ENCODE measurements around the gene TICRR. TPM values are rescaled to one million over a fixed set of nuclear protein-coding genes. Genes with fewer than 3 reads are reported as not detected.

TICRR gene
- total RNA-seq, 1 experiment from 2014 or later: 20.5 TPM

DNA sequence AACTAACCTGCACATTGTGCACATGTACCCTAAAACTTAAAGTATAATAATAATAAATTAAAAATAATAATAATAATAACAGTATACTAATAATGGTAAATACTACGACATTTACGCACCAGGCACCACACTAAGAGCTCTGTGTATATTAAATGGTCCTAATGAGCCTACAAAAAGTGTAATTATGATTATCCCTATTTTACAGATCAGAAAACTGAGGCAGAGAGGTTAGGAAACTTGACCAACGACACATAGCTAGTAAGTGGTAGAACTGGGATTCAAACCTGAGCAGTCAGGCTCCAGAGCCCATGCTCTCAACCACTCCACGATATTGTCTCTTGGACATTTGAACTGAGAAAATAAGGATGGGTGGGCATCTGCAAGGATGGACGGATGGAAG is 65.0 kb downstream of the TICRR start:
- ATAC-seq (no peak), DNase-seq (ENCODE audit: low read depth, low spot score) (no peak)
- Histone ChIP-seq H3K36me3 (ENCODE audit: control insufficient read depth, insufficient read depth, low read length) (no peaks in the 10 kb centered on the region; the same call in 1 of the 2 replicates), H3K9me3 (ENCODE audit: control insufficient read depth, insufficient read depth, low read depth, low read length) (no peaks in the 10 kb centered on the region), H3K27ac (ENCODE audit: low read length) (no peak overlapping the region), H3K4me1 (ENCODE audit: control insufficient read depth, insufficient read depth, low read length) (no peaks in the 10 kb centered on the region), H3K27me3 (ENCODE audit: control insufficient read depth, insufficient read depth, low read length) (no peaks in the 10 kb centered on the region), H3K4me3 (ENCODE audit: low read depth in 2 of 2, low read length in 2 of 2) (no peak overlapping the region)
- in situ Hi-C loops (cut with HindIII; ENCODE audit: low pct_unique_long_range_greater_than_20kb, low sequenced_read_pairs): no loop called here
- BruUV-seq (replicated peaks): no TSS peak
- intact Hi-C loops (cut with micrococcal nuclease; ENCODE audit: unreplicated experiment): no loop called here
- ChIA-PET POLR2A (no interaction called here), CTCF (no interaction called here)
- TF ChIP-seq, protein P1, sequence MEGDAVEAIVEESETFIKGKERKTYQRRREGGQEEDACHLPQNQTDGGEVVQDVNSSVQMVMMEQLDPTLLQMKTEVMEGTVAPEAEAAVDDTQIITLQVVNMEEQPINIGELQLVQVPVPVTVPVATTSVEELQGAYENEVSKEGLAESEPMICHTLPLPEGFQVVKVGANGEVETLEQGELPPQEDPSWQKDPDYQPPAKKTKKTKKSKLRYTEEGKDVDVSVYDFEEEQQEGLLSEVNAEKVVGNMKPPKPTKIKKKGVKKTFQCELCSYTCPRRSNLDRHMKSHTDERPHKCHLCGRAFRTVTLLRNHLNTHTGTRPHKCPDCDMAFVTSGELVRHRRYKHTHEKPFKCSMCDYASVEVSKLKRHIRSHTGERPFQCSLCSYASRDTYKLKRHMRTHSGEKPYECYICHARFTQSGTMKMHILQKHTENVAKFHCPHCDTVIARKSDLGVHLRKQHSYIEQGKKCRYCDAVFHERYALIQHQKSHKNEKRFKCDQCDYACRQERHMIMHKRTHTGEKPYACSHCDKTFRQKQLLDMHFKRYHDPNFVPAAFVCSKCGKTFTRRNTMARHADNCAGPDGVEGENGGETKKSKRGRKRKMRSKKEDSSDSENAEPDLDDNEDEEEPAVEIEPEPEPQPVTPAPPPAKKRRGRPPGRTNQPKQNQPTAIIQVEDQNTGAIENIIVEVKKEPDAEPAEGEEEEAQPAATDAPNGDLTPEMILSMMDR (IDR thresholded peaks at IDR 0.05): no peak
- TF ChIP-seq SIN3A (IDR thresholded peaks at IDR 0.05; ENCODE audit: borderline replicate concordance, insufficient read depth, low read depth, low read length) (no peak), TCF7L2 (IDR thresholded peaks at IDR 0.05; ENCODE audit: low read depth, low read length) (no peak), POLR2AphosphoS5 (IDR thresholded peaks at IDR 0.05; ENCODE audit: low read depth, low read length) (no peak)
- TF ChIP-seq, protein P2, sequence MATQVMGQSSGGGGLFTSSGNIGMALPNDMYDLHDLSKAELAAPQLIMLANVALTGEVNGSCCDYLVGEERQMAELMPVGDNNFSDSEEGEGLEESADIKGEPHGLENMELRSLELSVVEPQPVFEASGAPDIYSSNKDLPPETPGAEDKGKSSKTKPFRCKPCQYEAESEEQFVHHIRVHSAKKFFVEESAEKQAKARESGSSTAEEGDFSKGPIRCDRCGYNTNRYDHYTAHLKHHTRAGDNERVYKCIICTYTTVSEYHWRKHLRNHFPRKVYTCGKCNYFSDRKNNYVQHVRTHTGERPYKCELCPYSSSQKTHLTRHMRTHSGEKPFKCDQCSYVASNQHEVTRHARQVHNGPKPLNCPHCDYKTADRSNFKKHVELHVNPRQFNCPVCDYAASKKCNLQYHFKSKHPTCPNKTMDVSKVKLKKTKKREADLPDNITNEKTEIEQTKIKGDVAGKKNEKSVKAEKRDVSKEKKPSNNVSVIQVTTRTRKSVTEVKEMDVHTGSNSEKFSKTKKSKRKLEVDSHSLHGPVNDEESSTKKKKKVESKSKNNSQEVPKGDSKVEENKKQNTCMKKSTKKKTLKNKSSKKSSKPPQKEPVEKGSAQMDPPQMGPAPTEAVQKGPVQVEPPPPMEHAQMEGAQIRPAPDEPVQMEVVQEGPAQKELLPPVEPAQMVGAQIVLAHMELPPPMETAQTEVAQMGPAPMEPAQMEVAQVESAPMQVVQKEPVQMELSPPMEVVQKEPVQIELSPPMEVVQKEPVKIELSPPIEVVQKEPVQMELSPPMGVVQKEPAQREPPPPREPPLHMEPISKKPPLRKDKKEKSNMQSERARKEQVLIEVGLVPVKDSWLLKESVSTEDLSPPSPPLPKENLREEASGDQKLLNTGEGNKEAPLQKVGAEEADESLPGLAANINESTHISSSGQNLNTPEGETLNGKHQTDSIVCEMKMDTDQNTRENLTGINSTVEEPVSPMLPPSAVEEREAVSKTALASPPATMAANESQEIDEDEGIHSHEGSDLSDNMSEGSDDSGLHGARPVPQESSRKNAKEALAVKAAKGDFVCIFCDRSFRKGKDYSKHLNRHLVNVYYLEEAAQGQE (IDR thresholded peaks at IDR 0.05; ENCODE audit: insufficient read depth in 1 of 2, low read depth in 2 of 2, low read length in 1 of 2): no peak

DNA sequence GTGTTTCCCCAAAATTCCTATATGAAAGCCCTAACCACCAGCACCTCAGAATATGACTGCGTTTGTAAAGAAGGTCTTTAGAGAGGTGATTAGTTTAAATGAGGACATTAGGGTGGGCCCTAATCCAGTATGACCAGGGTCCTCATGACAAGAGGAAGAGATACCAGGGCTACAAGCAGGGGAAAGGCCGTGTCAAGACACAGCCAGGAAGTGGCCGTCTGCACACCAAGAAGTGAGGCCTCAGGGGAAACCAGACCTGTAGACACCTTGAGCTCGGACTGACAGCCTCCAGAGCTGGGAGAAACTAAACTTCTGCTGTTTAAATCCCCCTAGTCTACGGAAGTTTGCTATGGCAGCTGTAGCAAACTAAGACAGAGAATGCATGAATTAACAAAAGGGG is 65.8 kb downstream of the TICRR start:
- Histone ChIP-seq H3K27ac (ENCODE audit: low read length) (no peak overlapping the region), H3K9me3 (ENCODE audit: control insufficient read depth, insufficient read depth, low read depth, low read length) (no peaks in the 10 kb centered on the region), H3K36me3 (ENCODE audit: control insufficient read depth, insufficient read depth, low read length) (no peaks in the 10 kb centered on the region; the same call in 1 of the 2 replicates), H3K27me3 (ENCODE audit: control insufficient read depth, insufficient read depth, low read length) (no peaks in the 10 kb centered on the region), H3K4me3 (ENCODE audit: low read depth in 2 of 2, low read length in 2 of 2) (no peak overlapping the region), H3K4me1 (ENCODE audit: control insufficient read depth, insufficient read depth, low read length) (no peaks in the 10 kb centered on the region)
- no TSS peak for BruUV-seq (replicated peaks)
- in situ Hi-C loops (cut with HindIII; ENCODE audit: low pct_unique_long_range_greater_than_20kb, low sequenced_read_pairs) (no loop called here), intact Hi-C loops (cut with micrococcal nuclease; ENCODE audit: unreplicated experiment) (no loop called here)
- POLR2A ChIA-PET: no interaction called here
- ATAC-seq (no peak), DNase-seq (ENCODE audit: low read depth, low spot score) (no peak)
- TF ChIP-seq, protein P2 (IDR thresholded peaks at IDR 0.05; ENCODE audit: insufficient read depth in 1 of 2, low read depth in 2 of 2, low read length in 1 of 2): no peak
- TF ChIP-seq POLR2AphosphoS5 (IDR thresholded peaks at IDR 0.05; ENCODE audit: low read depth, low read length) (no peak), TCF7L2 (IDR thresholded peaks at IDR 0.05; ENCODE audit: low read depth, low read length) (no peak), SIN3A (IDR thresholded peaks at IDR 0.05; ENCODE audit: borderline replicate concordance, insufficient read depth, low read depth, low read length) (no peak)
- TF ChIP-seq, protein P1 (IDR thresholded peaks at IDR 0.05): no peak
- CTCF ChIA-PET: no interaction called here
